ACHN (cell line): Measurements from ENCODE around the gene ROCK2.

Experiments
- DNase-seq: peaks from one replicate; pipeline ENCODE4 v3.0.0-alpha.2; 2015
- in situ Hi-C: cut with HindIII; loops from 2 replicates; pipeline ENCODE4 v1.10.0; 2017; ENCODE audit warnings: low sequenced_read_pairs, low pct_ligation_motif_present, low pct_unique_long_range_greater_than_20kb

ROCK2 gene

GRCh38 chr2:11370377-11371091 is 26.1 kb upstream of the ROCK2 start:
- no peak for DNase-seq
- in situ Hi-C loops: no loop called here

- in situ Hi-C loops: no loop called here
- no peak for DNase-seq
Observed at GRCh38 chr2:11368059-11368572, 23.7 kb upstream of the ROCK2 start.

GRCh38 chr2:11367170-11367730 is 22.8 kb upstream of the ROCK2 start:
- no peak for DNase-seq
- in situ Hi-C loops: no loop called here

- no peak for DNase-seq
- in situ Hi-C loops: no loop called here
Observed at GRCh38 chr2:11366326-11366741, 21.9 kb upstream of the ROCK2 start.

GRCh38 chr2:11365096-11365879 is 20.9 kb upstream of the ROCK2 start:
- in situ Hi-C loops: no loop called here
- DNase-seq: no peak

- DNase-seq: no peak
- in situ Hi-C loops: no loop called here
Observed at GRCh38 chr2:11364565-11364887, 20.1 kb upstream of the ROCK2 start.

GRCh38 chr2:11363868-11364564 is 19.6 kb upstream of the ROCK2 start:
- DNase-seq: no peak
- in situ Hi-C loops: no loop called here

- DNase-seq: no peak
- in situ Hi-C loops: no loop called here
Observed at GRCh38 chr2:11359865-11360264, 15.4 kb upstream of the ROCK2 start.

- DNase-seq: no peak
- in situ Hi-C loops: no loop called here
Observed at GRCh38 chr2:11357428-11357972, 13.1 kb upstream of the ROCK2 start.

- no peak for DNase-seq
- in situ Hi-C loops: no loop called here
Observed at GRCh38 chr2:11356764-11357163, 12.3 kb upstream of the ROCK2 start.

- DNase-seq: no peak
- in situ Hi-C loops: no loop called here
Observed at GRCh38 chr2:11355194-11356053, 11.0 kb upstream of the ROCK2 start.

- in situ Hi-C loops: no loop called here
- DNase-seq: no peak
Observed at GRCh38 chr2:11354363-11355154, 10.1 kb upstream of the ROCK2 start.

- in situ Hi-C loops: no loop called here
- DNase-seq: no peak
Observed at GRCh38 chr2:11352781-11353537, 8.5 kb upstream of the ROCK2 start.

GRCh38 chr2:11348209-11348749 is 3.8 kb upstream of the ROCK2 start:
- in situ Hi-C loops: no loop called here
- no peak for DNase-seq

GRCh38 chr2:11347403-11347959 is 3.0 kb upstream of the ROCK2 start:
- in situ Hi-C loops: no loop called here
- no peak for DNase-seq

GRCh38 chr2:11346023-11346482 is 1.6 kb upstream of the ROCK2 start:
- in situ Hi-C loops: no loop called here
- DNase-seq: no peak
